ENCODE results near the gene OGFOD2.

DNA sequence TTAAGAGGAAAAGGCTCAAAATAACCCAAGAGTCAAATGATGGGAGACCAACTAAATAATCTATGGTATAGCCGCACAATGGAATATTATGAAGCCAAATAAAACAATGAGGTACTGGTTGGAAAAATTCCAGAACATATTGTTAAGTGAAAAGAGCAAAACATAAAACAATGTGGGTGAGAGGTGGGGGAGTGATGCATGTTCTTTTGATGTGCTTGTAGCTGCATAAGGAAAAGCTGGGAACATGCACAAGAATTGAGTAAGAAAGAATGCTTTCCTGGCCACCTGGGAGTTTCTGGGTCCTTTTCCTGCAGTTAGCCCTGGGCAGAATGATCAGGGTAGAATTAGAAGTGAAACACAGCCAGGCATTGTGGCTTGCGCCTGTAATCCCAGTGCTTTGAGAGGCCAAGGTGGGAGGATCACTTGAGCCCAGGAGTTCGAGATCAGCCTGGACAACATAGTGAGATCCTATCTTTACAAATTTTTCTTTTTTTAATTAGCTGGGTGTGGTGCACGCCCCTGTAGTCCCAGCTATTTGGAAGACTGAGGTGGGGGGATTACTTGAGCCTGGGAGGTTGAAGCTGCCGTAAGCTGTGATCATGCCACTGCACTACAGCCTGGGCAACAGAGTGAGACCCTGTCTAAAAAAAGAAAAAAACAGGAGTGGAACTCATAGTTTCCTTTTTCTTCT, 16.7 kb upstream of the OGFOD2 start:
- TF ChIP-seq, protein P1, sequence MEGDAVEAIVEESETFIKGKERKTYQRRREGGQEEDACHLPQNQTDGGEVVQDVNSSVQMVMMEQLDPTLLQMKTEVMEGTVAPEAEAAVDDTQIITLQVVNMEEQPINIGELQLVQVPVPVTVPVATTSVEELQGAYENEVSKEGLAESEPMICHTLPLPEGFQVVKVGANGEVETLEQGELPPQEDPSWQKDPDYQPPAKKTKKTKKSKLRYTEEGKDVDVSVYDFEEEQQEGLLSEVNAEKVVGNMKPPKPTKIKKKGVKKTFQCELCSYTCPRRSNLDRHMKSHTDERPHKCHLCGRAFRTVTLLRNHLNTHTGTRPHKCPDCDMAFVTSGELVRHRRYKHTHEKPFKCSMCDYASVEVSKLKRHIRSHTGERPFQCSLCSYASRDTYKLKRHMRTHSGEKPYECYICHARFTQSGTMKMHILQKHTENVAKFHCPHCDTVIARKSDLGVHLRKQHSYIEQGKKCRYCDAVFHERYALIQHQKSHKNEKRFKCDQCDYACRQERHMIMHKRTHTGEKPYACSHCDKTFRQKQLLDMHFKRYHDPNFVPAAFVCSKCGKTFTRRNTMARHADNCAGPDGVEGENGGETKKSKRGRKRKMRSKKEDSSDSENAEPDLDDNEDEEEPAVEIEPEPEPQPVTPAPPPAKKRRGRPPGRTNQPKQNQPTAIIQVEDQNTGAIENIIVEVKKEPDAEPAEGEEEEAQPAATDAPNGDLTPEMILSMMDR (conservative IDR thresholded peaks at IDR 0.05; ENCODE audit: low read length), result no peak
- TF ChIP-seq EZH2phosphoT487 (IDR thresholded peaks at IDR 0.05; ENCODE audit: borderline replicate concordance, low read depth, low read length), result no peak
